HCT116 (cell line): ENCODE results near the gene SNTG2.

Source experiments
- POLR2A ChIP-seq: IDR thresholded peaks from 2 replicates; pipeline ENCODE4 v1.7.0; 2011; ENCODE audit warnings: borderline replicate concordance; ENCODE audit not compliant: insufficient read depth, insufficient read length; ENCODE audit errors: extremely low read depth
- TF ChIP-seq, protein P1 (sequence below), 3 experiments: fragments of 200-600 bp in 1 of 3; sonication (generic) in 1 of 3; IDR thresholded peaks in 2 of 3; conservative IDR thresholded peaks in 1 of 3; 2 replicates each; pipeline ENCODE4 v1.5.1; 2012 to 2017; ENCODE audit warnings: low read depth in 2 of 3, low read length in 2 of 3, antibody characterized with exemption in 1 of 3, borderline replicate concordance in 1 of 3, control low read depth in 1 of 3, mild to moderate bottlenecking in 1 of 3, mixed read lengths in 1 of 3, mixed run types in 1 of 3, moderate library complexity in 1 of 3; ENCODE audit not compliant: insufficient read depth in 1 of 3
- TF ChIP-seq, protein P2 (sequence below): IDR thresholded peaks from 2 replicates; pipeline ENCODE4 v1.6.1; 2012

- TF ChIP-seq, protein P1, sequence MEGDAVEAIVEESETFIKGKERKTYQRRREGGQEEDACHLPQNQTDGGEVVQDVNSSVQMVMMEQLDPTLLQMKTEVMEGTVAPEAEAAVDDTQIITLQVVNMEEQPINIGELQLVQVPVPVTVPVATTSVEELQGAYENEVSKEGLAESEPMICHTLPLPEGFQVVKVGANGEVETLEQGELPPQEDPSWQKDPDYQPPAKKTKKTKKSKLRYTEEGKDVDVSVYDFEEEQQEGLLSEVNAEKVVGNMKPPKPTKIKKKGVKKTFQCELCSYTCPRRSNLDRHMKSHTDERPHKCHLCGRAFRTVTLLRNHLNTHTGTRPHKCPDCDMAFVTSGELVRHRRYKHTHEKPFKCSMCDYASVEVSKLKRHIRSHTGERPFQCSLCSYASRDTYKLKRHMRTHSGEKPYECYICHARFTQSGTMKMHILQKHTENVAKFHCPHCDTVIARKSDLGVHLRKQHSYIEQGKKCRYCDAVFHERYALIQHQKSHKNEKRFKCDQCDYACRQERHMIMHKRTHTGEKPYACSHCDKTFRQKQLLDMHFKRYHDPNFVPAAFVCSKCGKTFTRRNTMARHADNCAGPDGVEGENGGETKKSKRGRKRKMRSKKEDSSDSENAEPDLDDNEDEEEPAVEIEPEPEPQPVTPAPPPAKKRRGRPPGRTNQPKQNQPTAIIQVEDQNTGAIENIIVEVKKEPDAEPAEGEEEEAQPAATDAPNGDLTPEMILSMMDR (IDR thresholded peaks at IDR 0.05 in 2 of 3, conservative IDR thresholded peaks at IDR 0.05 in 1 of 3; ENCODE audit: borderline replicate concordance in 1 of 3, insufficient read depth in 1 of 3, low read depth in 2 of 3, low read length in 2 of 3) = no peak
- TF ChIP-seq POLR2A = no peak
- TF ChIP-seq, protein P2, sequence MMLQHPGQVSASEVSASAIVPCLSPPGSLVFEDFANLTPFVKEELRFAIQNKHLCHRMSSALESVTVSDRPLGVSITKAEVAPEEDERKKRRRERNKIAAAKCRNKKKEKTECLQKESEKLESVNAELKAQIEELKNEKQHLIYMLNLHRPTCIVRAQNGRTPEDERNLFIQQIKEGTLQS = no peak
Observed at GRCh38 chr2:1054399-1054798, 103.8 kb downstream of the SNTG2 start.
